ENCODE measurements around the gene MVP.
A peak's percentile ranks its signal among the peaks of the same experiment; 100 is the strongest.
"Not testable (repeated sequence)": the region's sequence is repeated elsewhere in the genome, so short reads cannot be mapped to it uniquely, and the experiment has no call there.

Gene MVP

DNA sequence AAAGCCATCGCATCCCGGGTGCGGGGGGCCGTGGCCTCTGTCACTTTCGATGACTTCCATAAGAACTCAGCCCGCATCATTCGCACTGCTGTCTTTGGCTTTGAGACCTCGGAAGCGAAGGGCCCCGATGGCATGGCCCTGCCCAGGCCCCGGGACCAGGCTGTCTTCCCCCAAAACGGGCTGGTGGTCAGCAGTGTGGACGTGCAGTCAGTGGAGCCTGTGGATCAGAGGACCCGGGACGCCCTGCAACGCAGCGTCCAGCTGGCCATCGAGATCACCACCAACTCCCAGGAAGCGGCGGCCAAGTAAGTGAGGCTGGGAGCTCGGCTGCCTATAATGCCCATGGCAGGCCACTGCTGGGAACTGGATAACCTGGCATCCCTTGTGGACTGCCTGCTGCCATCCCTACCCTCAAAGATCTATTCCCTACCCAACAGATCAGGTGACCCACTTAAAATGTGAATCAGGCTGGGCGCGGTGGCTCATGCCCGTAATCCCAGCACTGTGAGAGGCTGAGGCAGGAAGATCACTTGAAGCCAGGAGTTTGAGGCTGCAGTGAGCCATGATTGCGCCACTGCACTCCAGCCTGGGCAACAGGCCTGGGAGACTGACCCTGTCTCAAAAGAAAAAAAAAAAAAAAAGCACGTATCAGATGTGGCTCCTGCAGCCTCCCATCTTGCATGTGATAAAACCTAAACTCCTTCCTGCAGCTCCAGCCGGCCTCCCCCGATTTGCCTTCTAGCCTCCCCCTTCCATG is 24.5 kb downstream of the MVP start:
- no peak for DNase-seq

DNA sequence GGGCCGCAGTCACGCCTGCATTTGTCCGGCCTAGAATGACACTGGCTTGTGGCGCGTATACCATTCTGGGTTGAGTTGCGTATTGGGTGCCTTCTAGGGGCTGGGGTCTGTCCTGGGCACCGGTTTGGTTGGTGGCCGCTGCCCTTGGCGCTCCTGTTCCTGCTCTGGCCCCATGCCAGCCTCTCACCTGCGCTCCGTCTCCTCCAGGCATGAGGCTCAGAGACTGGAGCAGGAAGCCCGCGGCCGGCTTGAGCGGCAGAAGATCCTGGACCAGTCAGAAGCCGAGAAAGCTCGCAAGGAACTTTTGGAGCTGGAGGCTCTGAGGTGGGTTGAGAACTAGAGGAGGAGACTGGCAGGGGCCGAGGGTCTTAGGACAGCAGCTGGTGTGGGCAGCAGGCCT is 25.4 kb downstream of the MVP start:
- DNase-seq = no peak

DNA sequence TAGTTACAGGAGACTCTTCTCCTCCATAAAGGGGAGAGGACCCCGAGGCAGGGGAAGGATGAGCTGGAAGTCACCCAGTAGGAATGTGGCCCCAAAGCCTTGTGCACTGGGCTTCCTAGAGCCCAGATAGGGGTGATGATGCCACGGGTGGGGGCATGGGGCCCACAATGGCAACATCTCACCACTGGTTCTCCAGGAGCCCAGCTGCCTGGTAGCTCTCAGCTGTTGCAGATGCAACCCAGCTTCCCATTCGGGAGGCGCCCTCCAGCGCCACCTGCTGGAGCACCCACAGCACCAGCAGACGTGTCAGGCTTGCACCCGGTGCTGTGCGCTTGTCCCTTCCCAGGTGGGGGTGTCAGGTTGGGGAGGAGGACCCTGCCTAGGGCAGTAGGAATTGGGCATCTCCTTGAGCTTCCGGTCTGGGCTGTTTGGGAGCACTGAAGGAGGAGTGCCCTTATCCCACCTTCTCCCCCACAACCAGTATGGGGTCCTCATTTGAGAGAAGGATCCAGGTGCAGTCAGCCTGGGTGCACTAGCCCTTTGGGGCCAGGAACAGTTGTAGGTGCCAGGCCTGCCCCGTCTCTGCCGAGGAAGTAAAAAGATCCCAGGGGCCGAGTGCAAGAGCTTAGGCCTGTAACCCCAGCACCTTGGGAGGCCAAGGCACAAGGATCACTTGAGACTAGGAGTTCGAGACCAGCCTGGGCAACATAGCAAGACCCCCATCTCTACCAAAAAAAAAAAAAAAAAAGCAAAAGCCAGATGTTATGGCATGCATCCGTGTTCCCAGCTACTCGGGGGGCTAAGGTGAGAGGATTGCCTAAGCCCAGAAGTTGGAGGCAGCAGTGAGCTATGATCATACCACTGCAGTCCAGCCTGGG is 28.4 kb downstream of the MVP start:
- peak; percentile 77 for DNase-seq

DNA sequence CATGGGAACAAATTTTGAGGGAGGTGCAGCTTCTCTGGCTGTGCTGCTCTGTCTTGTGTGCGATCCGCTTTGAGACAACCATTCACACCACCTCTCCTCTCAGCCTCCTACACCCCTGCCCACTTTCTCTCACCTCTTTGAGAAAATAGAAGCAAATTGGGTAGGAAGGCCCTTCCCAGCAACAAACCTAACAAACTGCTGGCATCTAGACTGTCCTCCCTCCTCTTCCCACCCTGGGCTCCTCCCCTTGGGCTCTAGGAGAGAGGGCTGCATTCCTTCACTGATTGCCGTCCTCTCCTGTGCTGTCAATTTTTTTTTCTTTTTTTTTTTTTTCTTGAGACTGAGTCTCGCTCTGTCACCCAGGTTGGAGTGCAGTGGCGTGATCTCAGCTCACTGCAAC is 29.2 kb downstream of the MVP start:
- DNase-seq = no peak

DNA sequence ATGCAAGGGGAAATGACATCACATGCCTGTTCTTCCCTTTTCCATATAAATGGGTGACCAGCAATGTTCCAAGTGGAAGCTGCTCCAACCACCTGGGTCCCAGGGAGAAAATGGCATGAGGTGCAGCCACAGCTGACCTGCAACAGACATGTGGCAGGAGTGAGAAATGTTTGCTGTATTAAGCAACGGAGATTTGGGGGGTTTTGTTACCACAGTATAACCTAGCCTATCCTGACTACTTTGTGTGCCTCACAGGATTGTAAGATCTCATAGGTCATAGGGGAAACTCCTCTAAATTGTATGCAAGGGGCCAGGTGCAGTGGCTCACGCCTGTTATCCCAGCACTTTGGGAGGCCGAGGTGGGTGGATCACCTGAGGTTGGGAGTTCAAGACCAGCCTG is 30.7 kb downstream of the MVP start:
- no peak for DNase-seq

DNA sequence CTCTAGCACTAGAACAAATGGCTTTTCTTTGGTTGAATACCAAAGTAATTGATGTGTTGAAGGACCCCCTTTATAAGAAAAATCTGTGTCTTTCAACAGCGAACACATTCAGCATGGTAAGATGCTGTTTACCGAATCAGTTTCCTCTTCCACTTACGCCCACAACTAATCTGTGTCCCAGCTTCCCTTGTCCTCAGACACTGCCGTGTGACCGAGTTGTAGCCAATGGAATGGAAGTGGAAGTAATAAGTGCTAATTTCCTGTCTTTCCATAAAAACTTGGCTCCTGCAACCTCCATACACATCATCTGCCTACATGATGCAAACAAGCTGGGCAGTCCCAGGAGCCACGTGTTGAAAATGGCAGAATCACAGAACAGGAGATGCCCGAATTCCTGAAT is 32.4 kb downstream of the MVP start:
- DNase-seq = no peak

DNA sequence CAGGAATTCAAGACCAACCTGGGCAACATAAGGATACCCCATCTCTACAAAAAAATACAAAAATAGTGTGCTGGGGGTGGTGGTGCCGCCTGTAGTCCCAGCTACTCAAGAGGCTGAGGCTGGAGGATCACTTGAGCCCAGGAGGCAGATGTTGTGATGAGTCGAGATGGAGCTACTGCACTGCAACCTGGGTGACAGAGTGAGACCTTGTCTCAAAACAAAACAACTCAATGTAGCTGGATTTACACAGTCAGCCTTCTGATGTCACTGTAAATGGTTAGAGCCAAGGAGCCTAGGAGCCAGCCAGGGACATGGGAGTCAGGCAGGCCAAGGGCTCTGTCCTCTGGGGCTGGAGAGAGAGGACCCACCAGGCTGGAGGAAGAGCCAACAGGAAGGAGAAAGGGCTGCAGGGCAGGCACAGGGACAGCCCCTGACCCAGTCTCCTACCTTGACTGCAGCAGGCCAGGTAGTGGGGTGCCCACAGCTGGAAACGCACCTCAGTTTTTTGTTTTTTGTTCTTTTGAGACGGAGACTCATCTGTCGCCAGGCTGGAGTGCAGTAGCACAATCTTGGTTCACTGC is 34.3 kb downstream of the MVP start:
- no peak for DNase-seq

DNA sequence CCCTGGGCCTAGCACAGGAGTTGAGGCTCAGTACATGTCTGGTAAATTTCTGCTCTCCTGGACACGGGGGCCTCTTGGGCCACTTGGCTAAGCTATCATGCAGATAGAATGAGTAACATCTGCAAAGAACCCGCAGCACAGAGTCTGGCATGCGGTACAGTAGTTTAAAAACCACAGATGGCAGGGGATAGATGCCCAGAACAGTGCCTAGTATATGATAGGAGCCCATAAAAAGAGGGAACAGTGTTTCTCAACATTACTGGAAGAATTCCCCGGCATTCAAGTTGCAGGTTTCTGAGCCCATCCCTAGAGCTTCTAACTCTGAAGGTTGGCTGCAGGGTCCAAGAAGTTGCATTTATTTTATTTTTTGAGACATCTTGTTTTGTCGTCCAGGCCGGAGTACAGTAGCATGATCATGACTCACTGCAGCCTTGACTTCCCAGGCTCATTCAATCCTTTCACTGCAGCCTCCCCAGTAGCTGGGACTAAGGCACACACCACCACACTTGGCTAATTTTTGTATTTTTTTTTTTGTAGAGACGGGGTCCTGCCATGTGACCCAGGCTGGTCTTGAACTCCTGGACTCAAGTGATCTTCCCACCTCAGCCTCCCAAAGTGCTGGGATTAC is 37.0 kb downstream of the MVP start:
- no peak for DNase-seq

DNA sequence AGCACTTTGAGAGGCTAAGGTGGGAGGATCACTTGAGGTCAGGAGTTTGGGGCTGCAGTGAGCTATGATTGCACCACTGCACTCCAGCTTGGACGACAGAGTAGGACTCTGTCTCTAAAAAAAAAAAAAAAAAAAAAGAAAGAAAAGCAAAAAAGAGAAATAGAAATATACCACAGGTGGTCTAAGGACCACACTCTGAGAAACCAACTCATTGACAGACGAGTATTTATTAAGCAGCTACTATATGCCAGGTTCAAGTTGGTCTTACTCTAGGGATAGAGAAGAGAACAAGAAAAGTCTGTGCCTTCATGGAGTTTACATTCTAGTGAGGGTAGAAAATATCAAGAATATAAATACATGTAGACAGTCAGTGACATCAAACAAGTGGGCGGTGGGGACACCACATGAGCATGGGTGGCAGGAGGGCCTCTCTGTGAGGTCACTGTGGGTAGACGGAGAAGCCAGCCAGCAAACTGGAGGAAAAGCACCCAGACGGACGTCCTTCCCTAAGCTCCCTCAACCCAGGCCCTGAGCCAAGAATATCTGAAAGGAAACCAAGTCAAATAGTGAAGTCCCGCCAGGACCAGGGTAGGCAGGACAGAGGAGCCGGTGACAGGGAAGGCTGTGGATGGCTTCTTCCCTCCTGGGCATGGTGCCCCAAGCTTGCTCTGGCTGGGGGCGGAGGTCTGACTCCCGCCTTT is 38.0 kb downstream of the MVP start:
- no peak for DNase-seq

DNA sequence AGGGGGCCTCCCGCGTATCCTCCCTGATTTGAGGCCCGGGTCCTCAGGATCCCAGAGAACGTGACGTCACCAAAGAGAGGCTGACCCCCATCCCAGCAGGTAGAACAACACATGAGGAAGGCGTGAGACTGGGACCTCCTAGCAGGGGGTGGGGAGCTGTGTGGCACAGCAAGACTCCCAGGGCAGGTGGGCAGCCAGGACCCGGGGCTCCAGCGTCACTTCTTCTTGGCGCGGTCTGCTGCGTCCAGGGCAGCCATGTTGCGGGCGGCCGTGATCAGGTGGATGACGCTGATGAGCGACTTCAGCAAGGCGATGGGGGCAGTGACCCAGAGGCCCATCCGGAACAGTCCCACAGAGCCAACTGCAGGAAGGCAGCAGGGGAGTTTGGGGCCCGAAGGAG is 38.7 kb downstream of the MVP start:
- no peak for DNase-seq

DNA sequence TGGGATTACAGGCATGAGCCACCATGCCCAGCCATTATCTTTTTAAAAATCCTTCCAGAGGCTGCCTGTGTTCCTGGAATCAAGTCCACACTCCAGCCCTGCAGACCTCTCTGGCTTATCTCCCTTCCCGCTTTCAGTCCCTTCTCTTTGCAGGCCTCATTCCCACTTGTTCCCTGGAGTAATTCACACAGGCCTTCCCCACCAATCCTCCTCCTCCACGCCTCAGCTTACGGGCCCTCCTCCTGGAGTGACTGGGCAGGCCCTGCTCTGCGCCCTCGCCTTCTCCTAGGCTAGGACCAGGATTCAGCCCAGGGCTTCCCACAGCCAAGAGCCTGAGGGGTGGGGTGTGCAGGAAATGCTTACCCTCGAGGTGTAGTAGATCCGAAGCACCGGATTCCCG is 40.0 kb downstream of the MVP start:
- DNase-seq = no peak

DNA sequence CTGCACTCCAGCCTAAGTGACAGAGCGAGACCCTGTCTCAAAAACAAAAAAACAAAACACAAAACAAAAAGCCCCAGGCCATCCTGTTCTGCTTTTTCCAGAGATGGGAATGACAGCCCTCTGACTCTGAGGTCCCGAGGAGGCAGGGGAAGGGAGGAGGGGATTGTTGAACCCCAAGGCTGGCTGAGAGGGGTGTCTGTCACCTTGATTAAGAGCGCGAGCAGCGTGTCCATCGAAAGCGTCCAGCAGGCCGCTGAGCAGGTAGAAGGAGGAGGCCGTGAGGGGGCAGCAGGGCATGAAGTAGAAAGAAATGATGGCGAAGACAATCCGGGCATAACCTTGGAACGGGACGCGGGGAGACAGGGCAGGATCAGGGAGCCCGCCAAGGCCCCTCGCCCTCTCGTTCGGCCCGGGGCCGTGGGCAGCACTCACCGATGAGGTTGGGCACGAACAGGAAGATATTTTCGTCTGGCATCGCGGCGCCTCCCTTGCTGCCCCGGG is 42.2 kb downstream of the MVP start:
- no peak for DNase-seq

DNA sequence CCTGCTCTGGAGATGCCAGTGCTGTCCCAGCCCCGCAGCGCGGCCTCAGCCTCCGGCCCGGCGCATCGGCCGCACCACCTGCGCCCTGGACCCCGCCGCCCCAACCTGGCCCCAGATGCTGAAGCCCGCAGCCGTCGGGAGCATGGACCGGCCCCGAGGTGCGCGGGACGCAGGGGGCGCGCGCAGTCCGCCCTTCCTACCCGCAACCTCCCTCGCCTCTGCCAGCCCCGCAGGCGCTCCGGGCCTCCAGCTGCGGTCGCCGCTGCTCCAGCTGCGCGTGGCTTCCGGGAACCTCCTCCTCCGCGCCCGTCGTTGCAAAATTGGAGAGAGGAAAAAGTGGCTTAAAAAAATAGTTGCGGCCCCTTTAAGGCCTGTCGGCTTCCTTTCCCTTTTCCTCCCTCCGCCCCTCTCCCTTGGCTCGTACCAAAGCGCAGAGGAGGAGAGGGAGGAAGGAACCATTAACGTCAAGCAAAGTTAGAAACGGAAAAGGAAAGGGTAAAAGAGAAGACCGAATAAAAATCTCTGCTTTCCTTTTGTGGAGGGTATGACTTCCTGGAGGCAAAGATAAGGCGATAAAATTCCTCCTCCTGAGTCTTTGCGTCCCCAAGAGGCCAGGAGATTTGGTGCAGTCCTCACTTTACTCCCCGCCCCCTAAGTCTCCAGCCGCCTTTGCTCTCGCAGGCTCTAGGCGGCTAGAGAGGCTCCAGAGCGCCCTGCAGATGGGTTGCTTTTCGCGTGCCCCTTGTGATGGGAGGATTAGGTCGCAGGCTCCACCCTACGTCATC is 42.8 kb downstream of the MVP start, which contains the start of gene CDIPT:
CDIPT (minus strand) TSS at position 343 of the 785 bp plus-strand sequence. CDS start 369 bp downstream, outside the sequence.
- DNase-seq = peak; percentile 91

DNA sequence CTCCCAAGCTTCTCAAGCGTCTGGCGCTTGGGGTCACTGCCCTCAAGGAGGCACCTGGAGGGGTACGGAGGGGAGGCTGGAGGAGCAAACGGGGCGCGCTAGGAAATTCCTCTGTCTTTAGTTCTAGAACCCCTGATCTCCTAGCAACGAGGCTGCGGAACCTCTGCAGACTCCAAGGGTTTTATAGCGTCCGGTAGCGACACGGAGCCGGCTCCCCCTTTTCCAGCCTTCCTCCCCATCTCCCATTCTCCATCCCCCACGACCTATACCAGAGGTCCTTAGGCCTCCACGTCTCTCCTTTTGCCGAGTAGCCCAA is 43.4 kb downstream of the MVP start:
- no peak for DNase-seq

DNA sequence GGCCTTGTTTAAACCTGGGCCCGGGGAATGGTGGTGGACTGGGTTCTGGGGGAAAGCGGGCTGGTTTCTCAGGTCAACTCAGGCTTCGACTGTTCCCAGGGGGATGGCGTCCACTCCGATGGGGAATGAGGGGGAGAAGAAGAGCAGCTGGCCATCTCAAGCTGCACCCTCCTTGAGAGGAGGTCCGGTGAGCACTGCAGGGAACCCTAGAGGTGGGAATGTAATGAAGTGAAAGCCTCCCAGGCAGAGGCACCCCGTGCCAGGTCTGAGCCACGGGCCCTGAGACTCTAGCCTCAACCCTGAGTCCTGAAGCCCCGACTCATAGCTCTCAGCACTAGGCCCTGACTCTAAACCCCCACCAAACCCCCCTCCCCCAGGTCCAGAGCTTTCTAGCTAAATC is 43.9 kb downstream of the MVP start:
- no peak for DNase-seq

DNA sequence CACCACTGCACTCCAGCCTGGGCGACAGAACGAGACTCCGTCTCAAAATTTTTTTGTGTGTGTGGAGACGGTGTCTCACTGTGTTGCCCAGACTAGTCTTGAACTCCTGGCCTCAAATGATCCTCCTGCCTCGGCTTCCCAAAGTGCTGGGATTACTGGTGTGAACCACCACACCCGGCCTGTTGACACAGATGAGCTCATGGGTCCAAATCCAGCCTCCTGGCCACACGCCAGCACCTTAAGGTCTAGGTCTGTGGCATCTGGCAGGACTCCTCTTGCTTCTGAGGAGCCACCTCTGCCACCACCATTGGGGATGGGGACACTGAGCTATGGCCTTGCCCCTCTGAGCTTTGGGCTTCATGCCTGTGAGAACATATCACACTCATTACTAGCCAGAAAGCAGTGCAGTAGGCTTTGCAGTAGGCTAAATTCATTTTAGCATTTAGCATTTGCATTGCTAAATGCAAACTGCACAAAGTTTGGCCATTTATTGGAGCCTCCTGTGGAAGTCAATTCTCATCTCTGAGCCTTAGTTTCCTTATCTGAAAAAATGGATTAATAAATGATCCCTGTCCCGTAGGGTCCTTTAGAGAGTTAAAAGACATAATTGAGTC is 48.2 kb downstream of the MVP start:
- DNase-seq = no peak

DNA sequence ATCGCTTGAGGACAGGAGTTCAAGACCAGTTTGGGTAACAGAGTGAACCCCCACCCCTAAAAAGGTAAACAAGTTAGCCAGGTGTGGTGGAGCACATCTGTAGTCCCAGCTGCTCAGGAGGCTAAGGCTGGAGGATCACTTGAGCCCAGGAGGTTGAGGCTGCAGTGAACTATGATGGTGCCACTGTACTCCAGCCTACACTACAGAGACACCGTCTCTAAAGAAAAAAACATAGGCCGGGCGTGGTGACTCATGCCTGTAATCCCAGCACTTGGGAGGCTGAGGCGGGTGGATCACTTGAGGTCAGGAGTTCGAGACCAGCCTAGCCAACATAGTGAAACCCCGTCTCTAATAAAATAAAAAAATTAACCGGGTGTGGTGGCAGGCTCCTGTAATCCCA is 48.8 kb downstream of the MVP start:
- DNase-seq = not testable (repeated sequence)

DNA sequence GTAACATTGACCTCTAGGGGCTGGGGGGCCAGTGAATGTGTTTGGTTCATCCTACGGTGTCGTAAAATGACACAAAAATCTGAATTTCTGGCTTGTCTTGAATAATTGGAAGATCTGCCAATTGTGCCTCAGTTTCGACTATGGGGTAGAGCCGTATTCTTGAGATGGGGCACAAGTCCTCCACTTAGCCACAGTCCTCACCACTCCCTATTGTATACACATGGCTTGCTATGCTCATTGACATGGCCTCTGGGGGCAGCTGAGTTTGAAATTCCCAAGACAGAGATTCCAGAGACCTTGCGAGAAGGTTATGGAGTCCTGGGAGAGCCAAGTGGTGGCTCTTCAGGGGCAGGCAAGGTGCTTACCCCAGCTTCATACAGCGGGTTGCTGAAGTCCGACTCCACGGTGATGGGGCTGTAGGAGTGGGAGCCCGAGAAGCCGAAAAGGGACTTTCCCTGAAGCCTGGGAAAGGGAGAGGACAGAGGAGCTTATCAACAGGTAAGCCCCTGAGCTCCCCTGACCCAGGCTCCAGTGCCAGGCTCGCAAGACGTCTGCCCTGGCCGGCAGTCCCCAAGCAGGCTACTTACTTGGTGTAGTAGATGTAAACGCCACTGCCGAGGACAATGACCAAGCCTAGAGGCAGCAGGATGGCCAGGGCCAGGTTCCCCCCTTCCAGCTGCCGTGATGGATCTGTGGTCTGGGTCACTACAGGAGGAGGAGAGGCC is 51.7 kb downstream of the MVP start:
- no peak for DNase-seq

DNA sequence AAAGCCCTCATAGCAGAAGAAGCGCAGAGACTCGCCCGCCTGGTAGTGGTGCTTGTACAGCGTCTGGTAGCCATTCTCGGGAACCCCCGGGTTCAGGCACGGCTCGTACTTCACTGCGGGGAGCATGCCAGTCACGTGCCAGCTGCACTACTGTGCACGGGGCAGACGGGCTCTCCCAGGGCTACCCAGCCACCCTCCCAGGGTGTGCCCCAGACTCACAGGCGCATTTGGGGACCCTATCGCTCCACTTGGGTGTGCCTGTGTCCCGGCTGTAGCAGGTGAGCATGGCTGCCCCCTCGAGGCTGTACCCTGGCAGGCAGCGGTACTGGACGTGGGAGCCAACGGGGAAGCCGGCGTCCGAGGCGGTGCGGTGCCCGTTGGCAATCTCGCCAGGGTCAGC is 53.1 kb downstream of the MVP start:
- DNase-seq = no peak

DNA sequence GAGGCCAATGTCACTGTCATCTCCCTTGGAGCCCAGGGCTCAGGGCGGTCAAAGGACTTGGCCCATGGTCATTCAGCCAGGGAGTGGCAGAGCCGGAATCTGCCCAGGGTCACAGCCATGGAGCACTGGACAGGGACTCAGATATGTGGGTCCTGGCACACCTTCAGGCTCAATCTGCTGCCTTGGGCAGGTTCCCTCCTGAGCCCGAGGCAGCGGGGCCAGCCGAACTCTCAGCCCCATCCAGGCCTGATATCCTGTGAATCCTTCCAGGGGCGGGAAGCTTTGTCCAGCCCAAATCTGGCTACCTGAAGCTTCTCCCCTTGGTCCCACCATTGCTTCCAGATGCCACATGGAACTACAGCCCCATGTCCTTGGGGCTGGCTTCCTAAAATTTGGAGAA is 54.9 kb downstream of the MVP start:
- no peak for DNase-seq

DNA sequence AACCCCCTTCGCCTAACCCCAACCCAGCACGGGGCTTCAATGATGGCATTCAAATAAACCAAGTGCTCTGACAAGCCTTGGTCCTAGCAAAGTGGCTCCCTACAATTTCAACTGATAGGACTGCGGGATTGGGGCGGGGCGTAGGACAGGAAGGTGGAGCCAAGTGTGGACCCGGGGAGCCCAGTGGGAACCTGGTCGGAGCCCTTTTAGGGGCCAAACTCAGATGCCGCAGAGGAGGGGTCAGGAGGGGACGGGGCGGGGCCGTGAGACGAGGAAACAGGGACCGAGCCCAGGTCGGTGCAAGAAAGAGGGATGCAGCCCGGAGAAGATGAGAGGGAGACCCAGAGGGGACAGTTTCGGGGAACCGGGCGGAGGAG is 55.9 kb downstream of the MVP start:
- no peak for DNase-seq
